ENCODE measurements around the gene LRCH4.

Gene LRCH4

DNA sequence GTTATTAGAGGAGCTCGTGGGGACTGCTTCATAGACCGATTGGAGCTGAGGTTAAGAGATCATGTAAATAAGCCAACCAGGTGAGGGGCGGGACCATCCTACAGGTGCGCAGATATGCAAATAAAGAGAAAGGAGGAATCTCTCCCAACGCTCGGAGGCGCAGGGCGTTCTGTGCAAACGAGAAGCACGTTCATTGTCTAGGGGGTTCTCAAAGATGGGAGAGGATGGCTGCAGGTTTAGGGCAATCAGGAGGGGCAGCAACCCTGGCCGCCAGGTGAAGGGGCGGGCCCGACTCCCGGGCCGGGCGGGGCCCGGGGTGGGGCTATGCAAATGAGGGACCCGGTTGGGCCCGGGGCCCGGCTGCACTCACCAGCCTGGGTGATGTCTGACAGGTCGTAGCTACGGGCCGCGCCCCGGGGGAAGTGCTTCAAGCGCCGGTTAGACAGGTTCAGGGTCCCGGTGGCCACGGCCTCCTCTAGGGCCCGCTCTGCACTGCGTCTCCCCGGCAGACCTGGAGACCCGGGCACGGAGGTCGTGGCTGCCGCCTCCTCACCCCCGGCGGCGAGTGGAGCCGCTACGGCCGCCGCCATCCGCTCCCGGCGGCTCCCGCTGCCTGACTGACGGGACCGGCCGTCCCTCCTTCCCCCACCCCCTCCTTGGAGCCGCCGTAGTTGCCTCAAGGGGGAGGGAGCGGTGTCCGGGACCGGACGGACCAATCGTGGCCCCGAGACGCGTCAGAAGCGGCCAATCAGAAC, at the start of gene LRCH4:
Gene LRCH4 (minus strand): TSS at position 619 of the 755 bp plus-strand sequence. CDS start 29 bp downstream, at position 590.
- peak within 1 kb of the TSS; percentile 99 for H3K27ac Mint-ChIP-seq
- no peak for TF ChIP-seq CTCF (IDR thresholded peaks at IDR 0.05)
- H3K36me3 Mint-ChIP-seq (ENCODE audit: low read depth) = no peaks in the 10 kb centered on the region
- no peaks in the 10 kb centered on the region for H3K27me3 Mint-ChIP-seq (ENCODE audit: low read depth, poor library complexity)
- no peaks in the 10 kb centered on the region for H3K9me3 Mint-ChIP-seq
- peaks cover 67% of the 10 kb centered on the region for H3K4me1 Mint-ChIP-seq
- H3K4me3 Mint-ChIP-seq = peak within 1 kb of the TSS; percentile 100
- no peak for DNase-seq

- Mint-ChIP-seq H3K9me3 (no peaks in the 10 kb centered on the region), H3K36me3 (ENCODE audit: low read depth) (no peaks in the 10 kb centered on the region), H3K27me3 (ENCODE audit: low read depth, poor library complexity) (peaks cover 74% of the 10 kb centered on the region), H3K4me1 (peaks cover 9% of the 10 kb centered on the region), H3K4me3 (peak overlapping the region; percentile 81), H3K27ac (no peak overlapping the region)
- peak; percentile 38 for TF ChIP-seq CTCF (IDR thresholded peaks at IDR 0.05)
- DNase-seq = peak; percentile 59
These were observed 47.2 kb upstream of the LRCH4 start for GRCh38 chr7:100632951-100633717.

DNA sequence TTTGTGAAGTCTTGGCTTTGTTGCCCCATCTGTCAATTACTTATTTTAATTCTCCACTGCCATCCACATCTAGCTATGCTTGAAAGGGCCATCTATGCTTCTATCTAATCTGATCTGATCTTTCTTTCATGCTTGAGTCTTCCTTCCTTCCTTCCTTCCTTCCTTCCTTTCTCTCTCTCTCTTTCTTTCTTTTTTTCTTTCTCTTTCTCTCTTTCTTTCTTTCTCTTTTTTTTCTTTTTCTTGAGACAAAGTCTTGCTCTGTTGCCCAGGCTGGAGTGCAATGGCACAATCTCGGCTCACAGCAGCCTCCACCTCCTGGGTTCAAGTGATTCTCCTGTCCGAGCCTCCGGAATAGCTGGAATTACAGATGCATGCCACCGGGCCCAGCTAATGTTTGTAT, 44.1 kb upstream of the LRCH4 start:
- Mint-ChIP-seq H3K9me3 (no peaks in the 10 kb centered on the region), H3K4me3 (no peak overlapping the region), H3K4me1 (peaks cover 16% of the 10 kb centered on the region), H3K27ac (no peak overlapping the region), H3K36me3 (ENCODE audit: low read depth) (no peaks in the 10 kb centered on the region), H3K27me3 (ENCODE audit: low read depth, poor library complexity) (peaks cover 62% of the 10 kb centered on the region)
- no peak for DNase-seq
- no peak for TF ChIP-seq CTCF (IDR thresholded peaks at IDR 0.05)

- H3K27me3 Mint-ChIP-seq (ENCODE audit: low read depth, poor library complexity) = peaks cover 56% of the 10 kb centered on the region
- no peaks in the 10 kb centered on the region for H3K36me3 Mint-ChIP-seq (ENCODE audit: low read depth)
- TF ChIP-seq CTCF (IDR thresholded peaks at IDR 0.05) = peak; percentile 31
- peaks cover 16% of the 10 kb centered on the region for H3K4me1 Mint-ChIP-seq
- H3K9me3 Mint-ChIP-seq = no peaks in the 10 kb centered on the region
- H3K4me3 Mint-ChIP-seq = no peak overlapping the region
- peak overlapping the region; percentile 59 for H3K27ac Mint-ChIP-seq
- DNase-seq = peak; percentile 51
These were observed 43.3 kb upstream of the LRCH4 start for GRCh38 chr7:100629117-100629716.

DNA sequence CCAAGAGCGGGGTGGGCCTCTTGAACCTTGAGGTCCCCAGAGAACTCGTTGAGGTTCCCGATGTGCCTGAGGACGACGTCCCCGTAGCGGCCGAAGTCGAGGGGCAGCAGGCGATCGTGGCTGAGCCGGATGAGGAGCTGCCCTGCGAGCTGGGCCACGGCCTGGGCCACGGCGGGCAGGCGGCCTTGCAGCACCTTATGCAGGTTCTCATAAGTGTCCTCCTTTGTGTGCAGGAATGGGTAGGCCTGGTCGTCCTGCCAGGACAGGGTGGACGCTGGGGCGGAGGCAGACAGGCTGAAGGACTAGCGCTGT, 41.3 kb upstream of the LRCH4 start:
- H3K4me3 Mint-ChIP-seq = no peak overlapping the region
- no peak for DNase-seq
- no peak for TF ChIP-seq CTCF (IDR thresholded peaks at IDR 0.05)
- H3K27me3 Mint-ChIP-seq (ENCODE audit: low read depth, poor library complexity) = peaks cover 47% of the 10 kb centered on the region
- H3K36me3 Mint-ChIP-seq (ENCODE audit: low read depth) = no peaks in the 10 kb centered on the region
- peaks cover 9% of the 10 kb centered on the region for H3K4me1 Mint-ChIP-seq
- no peak overlapping the region for H3K27ac Mint-ChIP-seq
- H3K9me3 Mint-ChIP-seq = no peaks in the 10 kb centered on the region

Measured in nephron progenitor cell (in vitro differentiated cells).